GM18511 (cell line): ENCODE data around the gene CDC73.
A peak's percentile ranks its signal among the peaks of the same experiment; 100 is the strongest.

Experiments
- ATAC-seq: cut with Tn5 transposase; IDR thresholded peaks from one replicate; pipeline ENCODE4 v1.9.1; 2021; ENCODE audit warnings: mild to moderate bottlenecking, moderate library complexity; ENCODE audit not compliant: unreplicated experiment

Gene CDC73

GRCh38 chr1:193121616-193122593, at the start of gene CDC73:
Gene CDC73, plus strand, starts transcription at chr1:193122031. Its CDS starts 170 bp downstream, at chr1:193122201.
- peak; percentile 93 for ATAC-seq

GRCh38 chr1:193077991-193078390, 43.8 kb upstream of the CDC73 start:
- ATAC-seq: no peak

- no peak for ATAC-seq
Observed at GRCh38 chr1:193079187-193079586, 42.6 kb upstream of the CDC73 start.

GRCh38 chr1:193083365-193084088, 38.3 kb upstream of the CDC73 start:
- peak; percentile 95 for ATAC-seq

- ATAC-seq: no peak
Observed at GRCh38 chr1:193085263-193085662, 36.6 kb upstream of the CDC73 start.

- ATAC-seq: no peak
Observed at GRCh38 chr1:193086342-193086741, 35.5 kb upstream of the CDC73 start.

GRCh38 chr1:193087893-193088292, 33.9 kb upstream of the CDC73 start:
- ATAC-seq: no peak

DNA sequence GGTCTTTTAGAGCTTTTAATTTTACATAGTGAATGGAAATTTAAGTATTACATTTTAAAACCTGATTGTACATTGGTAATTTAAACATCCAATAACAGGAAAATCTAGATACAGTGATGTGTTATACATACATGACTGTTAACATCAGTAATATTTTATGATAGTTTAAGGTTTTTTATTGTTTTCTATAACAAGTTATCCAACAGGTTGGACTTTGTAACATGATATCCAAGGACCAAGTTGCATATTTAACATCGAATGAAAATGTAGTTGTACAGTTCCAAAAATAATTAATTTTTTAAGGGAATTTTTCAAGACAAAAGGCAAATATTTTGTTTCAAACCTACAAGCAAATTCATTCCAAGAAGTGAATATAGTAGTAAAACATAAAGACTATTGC, 31.0 kb upstream of the CDC73 start:
- ATAC-seq: no peak

- ATAC-seq: no peak
Observed at GRCh38 chr1:193094112-193094511, 27.7 kb upstream of the CDC73 start.

- no peak for ATAC-seq
Observed at GRCh38 chr1:193102662-193103061, 19.2 kb upstream of the CDC73 start.

GRCh38 chr1:193103759-193104501, 17.9 kb upstream of the CDC73 start:
- ATAC-seq: peak; percentile 0

GRCh38 chr1:193104502-193104906, 17.3 kb upstream of the CDC73 start:
- peak; percentile 47 for ATAC-seq

GRCh38 chr1:193104907-193105820, 16.7 kb upstream of the CDC73 start, which contains the start of gene GLRX2:
Gene GLRX2, minus strand, starts transcription at chr1:193105414. Its CDS starts 32 bp downstream, at chr1:193105382.
- peak; percentile 88 for ATAC-seq

DNA sequence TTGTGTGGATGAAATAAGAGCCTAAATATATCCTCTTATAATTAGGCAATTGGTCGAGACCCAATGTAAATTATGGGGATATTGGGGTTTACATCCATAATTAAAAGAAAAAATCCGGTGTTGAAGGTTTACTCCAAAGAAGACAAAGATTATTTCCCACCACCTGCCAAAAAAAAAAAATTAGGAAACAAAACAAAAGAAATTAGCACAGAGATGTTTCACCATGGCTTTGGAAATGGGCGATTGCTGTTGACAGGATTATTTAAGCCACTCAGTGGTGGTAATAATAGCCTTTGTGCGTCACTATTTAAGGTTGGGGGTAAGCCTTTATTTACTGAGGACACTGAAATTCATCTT, 16.0 kb upstream of the CDC73 start:
- no peak for ATAC-seq

- no peak for ATAC-seq
Observed at GRCh38 chr1:193108471-193108870, 13.4 kb upstream of the CDC73 start.

- ATAC-seq: no peak
Observed at GRCh38 chr1:193109619-193110018, 12.2 kb upstream of the CDC73 start.

DNA sequence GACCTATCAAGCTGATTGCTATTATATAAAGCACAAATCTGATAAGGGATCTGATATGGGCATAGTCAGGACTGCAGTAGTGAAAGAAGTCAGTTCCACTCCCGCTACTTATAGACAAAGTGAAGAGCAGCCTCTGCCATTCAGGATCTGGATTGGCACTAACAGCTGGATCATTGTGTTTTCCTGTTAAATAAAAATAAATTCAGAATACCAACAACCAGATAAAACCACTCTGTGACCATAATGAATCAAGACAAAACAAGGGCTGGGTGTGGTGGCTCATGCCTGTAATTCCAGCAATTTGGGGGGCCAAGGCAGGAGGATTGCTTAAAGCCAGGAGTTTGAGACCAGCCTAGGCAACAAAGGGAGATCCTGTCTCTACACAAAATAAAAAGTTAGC, 11.6 kb upstream of the CDC73 start:
- ATAC-seq: no peak

DNA sequence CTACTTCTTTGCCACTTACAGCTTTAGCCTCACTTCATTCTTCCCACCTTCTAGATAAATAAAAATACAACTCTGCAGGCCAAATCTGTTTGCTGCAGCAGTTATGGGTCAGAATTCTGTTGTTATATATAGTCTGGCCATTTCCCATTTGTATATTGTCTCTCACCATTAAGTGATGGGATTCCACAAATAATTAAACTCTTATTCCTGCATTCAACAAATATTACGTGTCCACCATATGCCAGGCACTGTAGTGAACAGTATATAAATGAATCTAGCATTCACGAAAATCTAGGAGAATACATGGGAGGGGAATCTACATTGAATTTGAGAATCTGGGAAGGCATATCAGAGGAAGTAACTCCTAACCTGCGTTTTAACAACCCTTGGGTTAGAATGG, 11.0 kb upstream of the CDC73 start:
- no peak for ATAC-seq

- ATAC-seq: peak; percentile 5
Observed at GRCh38 chr1:193111641-193112090, 10.2 kb upstream of the CDC73 start.
